ENCODE data around the gene ARHGEF10L. TPM values are rescaled to one million over a fixed set of nuclear protein-coding genes. Genes with fewer than 3 reads are reported as not detected.

Gene ARHGEF10L
- total RNA-seq, 1 donor from 2014 or later = 20.3 TPM

GRCh38 chr1:17620448-17620847, 81.0 kb downstream of the ARHGEF10L start:
- no peaks in the 10 kb centered on the region for H4K20me1 ChIP-seq (ENCODE audit: low read depth)
- H3K4me2 ChIP-seq = no peak overlapping the region
- no peak overlapping the region for H2AFZ ChIP-seq (replicated peaks)
- H3K27me3 ChIP-seq = no peaks in the 10 kb centered on the region
- H3K36me3 ChIP-seq = no peaks in the 10 kb centered on the region
- no peak overlapping the region for H3K4me3 Mint-ChIP-seq
- H3K9me3 Mint-ChIP-seq = no peaks in the 10 kb centered on the region
- H3K9ac ChIP-seq = no peak overlapping the region
- no peaks in the 10 kb centered on the region for H3F3A ChIP-seq (ENCODE audit: low read depth)
- H3K4me1 ChIP-seq = no peaks in the 10 kb centered on the region
- H3K36me3 Mint-ChIP-seq = peaks cover 2% of the 10 kb centered on the region
- TF ChIP-seq EZH2 (IDR thresholded peaks at IDR 0.05) (no peak), CTCF (IDR thresholded peaks at IDR 0.05) (no peak), EZH2phosphoT487 (IDR thresholded peaks at IDR 0.05) (no peak)
- H3K27me3 Mint-ChIP-seq (ENCODE audit: insufficient read depth, low read depth) = peaks cover 7% of the 10 kb centered on the region
- DNase-seq (ENCODE audit: low spot score) = no peak
- H3K4me1 Mint-ChIP-seq = peaks cover 2% of the 10 kb centered on the region
- no peak overlapping the region for H3K4me3 ChIP-seq
- no peaks in the 10 kb centered on the region for H3K79me2 ChIP-seq (ENCODE audit: low read depth)
- peak overlapping the region; percentile 93 for H3K27ac Mint-ChIP-seq
- H3K9me3 ChIP-seq (ENCODE audit: low read depth) = no peaks in the 10 kb centered on the region
- H3K27ac ChIP-seq = no peak overlapping the region

GRCh38 chr1:17621691-17622090, 82.2 kb downstream of the ARHGEF10L start:
- Mint-ChIP-seq H3K4me1 (peaks cover 2% of the 10 kb centered on the region), H3K4me3 (no peak overlapping the region), H3K27me3 (ENCODE audit: insufficient read depth, low read depth) (peaks cover 7% of the 10 kb centered on the region), H3K27ac (no peak overlapping the region), H3K36me3 (peaks cover 4% of the 10 kb centered on the region), H3K9me3 (no peaks in the 10 kb centered on the region)
- no peaks in the 10 kb centered on the region for H4K20me1 ChIP-seq (ENCODE audit: low read depth)
- H3F3A ChIP-seq (ENCODE audit: low read depth) = no peaks in the 10 kb centered on the region
- H3K79me2 ChIP-seq (ENCODE audit: low read depth) = no peaks in the 10 kb centered on the region
- DNase-seq (ENCODE audit: low spot score) = no peak
- H3K36me3 ChIP-seq = no peaks in the 10 kb centered on the region
- no peak overlapping the region for H3K27ac ChIP-seq
- H3K27me3 ChIP-seq = no peaks in the 10 kb centered on the region
- no peak overlapping the region for H3K4me3 ChIP-seq
- TF ChIP-seq EZH2 (IDR thresholded peaks at IDR 0.05) (no peak), CTCF (IDR thresholded peaks at IDR 0.05) (no peak), EZH2phosphoT487 (IDR thresholded peaks at IDR 0.05) (no peak)
- no peak overlapping the region for H3K4me2 ChIP-seq
- no peak overlapping the region for H2AFZ ChIP-seq (replicated peaks)
- no peaks in the 10 kb centered on the region for H3K9me3 ChIP-seq (ENCODE audit: low read depth)
- no peak overlapping the region for H3K9ac ChIP-seq
- no peaks in the 10 kb centered on the region for H3K4me1 ChIP-seq

GRCh38 chr1:17622823-17623222, 83.3 kb downstream of the ARHGEF10L start:
- Histone ChIP-seq H4K20me1 (ENCODE audit: low read depth) (no peaks in the 10 kb centered on the region), H3K4me1 (no peaks in the 10 kb centered on the region), H3K9me3 (ENCODE audit: low read depth) (no peaks in the 10 kb centered on the region), H2AFZ (replicated peaks) (no peak overlapping the region), H3K4me2 (no peak overlapping the region), H3K9ac (no peak overlapping the region), H3K79me2 (ENCODE audit: low read depth) (no peaks in the 10 kb centered on the region), H3K27me3 (no peaks in the 10 kb centered on the region), H3K36me3 (no peaks in the 10 kb centered on the region), H3F3A (ENCODE audit: low read depth) (no peaks in the 10 kb centered on the region), H3K4me3 (no peak overlapping the region), H3K27ac (no peak overlapping the region)
- DNase-seq (ENCODE audit: low spot score) = no peak
- TF ChIP-seq EZH2 (IDR thresholded peaks at IDR 0.05) (no peak), EZH2phosphoT487 (IDR thresholded peaks at IDR 0.05) (no peak), CTCF (IDR thresholded peaks at IDR 0.05) (no peak)
- no peaks in the 10 kb centered on the region for H3K9me3 Mint-ChIP-seq
- H3K27ac Mint-ChIP-seq = no peak overlapping the region
- peaks cover 2% of the 10 kb centered on the region for H3K4me1 Mint-ChIP-seq
- peaks cover 4% of the 10 kb centered on the region for H3K27me3 Mint-ChIP-seq (ENCODE audit: insufficient read depth, low read depth)
- peaks cover 5% of the 10 kb centered on the region for H3K36me3 Mint-ChIP-seq
- no peak overlapping the region for H3K4me3 Mint-ChIP-seq

Measured in neural progenitor cell (in vitro differentiated cells).